HG03469 (cell line): ENCODE results near the gene MACROD2.
A peak's percentile ranks its signal among the peaks of the same experiment; 100 is the strongest.
"Not testable (repeated sequence)": the region's sequence is repeated elsewhere in the genome, so short reads cannot be mapped to it uniquely, and the experiment has no call there.

ENCODE experiments used
- ATAC-seq: cut with Tn5 transposase; IDR thresholded peaks from one replicate; pipeline ENCODE4 v1.9.1; 2021; ENCODE audit warnings: mild to moderate bottlenecking, moderate library complexity, moderate number of reproducible peaks; ENCODE audit not compliant: unreplicated experiment

The MACROD2 gene

DNA sequence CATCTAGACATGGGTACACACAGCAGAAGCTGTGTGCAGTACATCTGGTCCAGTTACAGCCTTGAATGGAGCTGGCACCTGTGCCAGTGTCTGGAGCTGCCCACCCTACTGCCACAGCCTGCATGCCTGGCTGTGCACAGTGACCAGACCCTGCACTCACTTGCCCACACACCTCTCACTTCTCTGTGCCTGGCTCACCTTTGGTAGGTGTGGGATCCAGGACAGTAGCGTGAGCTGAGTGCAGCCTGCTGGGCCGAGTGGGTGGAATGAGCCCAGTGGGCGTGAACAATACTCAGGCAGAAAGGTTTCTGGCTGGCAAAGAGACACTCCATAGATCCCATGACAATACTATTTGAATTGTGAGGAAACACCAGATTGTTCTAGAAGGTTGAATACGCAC is 1181.6 kb downstream of the MACROD2 start:
- ATAC-seq, result no peak

DNA sequence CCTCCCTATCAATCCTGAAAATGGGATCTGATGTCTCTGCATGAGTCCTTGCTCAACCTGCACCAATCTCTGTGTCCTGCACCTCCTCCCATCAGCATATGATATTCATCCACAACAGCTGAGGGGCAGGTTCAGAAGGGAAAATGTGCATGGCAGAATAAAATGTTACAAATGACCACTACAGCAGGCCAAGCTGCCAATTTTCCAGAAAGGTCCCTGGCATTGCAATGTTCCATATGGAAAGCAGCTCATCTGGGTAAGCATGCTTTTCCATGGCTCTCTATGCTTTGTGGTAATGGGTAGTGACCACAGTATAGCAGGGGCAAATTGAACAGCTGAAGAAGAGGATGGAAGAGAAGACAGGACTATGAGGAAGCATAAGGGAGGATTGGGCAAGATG is 1183.3 kb downstream of the MACROD2 start:
- no peak for ATAC-seq

GRCh38 chr20:15179381-15179780 is 1184.1 kb downstream of the MACROD2 start:
- no peak for ATAC-seq

- ATAC-seq, result no peak
Observed at GRCh38 chr20:15179781-15180180, 1184.5 kb downstream of the MACROD2 start.

GRCh38 chr20:15185322-15185721 is 1190.0 kb downstream of the MACROD2 start:
- no peak for ATAC-seq

DNA sequence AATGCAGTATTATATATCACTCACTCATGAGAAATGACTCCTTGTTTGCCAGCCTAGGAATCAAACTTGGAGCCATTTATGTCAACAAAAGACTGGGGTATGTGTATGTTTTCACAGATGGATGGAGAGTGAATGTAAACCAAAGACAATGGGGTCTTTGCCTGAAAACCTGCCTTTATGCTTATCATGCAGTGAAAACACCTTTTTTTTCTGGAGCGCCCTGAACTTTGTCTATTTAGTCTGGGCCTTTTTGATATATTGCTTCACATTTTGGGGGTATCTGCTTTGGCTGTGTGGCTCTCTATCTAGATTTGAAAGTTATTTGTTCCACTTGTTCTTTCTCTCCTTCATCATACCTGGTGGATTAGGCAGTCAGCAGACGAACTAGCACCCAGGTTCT is 1190.6 kb downstream of the MACROD2 start:
- ATAC-seq, result no peak

DNA sequence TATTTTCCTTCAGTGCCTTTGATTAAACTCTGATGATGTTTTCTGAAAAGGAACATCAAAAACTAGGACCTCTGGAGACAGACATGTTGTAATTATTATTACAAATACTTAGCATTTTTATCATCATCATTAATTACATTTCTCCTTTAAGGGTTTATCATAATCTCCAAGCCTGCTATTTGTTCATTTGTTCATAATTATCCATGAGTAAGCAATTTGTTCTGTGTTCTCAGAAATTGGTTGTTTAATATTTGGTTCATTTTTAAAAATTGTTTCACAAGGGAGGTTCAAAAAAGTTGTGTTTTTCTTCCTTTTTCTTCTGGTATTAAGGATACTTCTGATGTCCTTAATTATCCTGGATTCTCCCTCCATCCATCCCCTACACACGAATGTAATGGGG is 1192.3 kb downstream of the MACROD2 start:
- ATAC-seq, result no peak

- no peak for ATAC-seq
Observed at GRCh38 chr20:15188415-15188814, 1193.1 kb downstream of the MACROD2 start.

DNA sequence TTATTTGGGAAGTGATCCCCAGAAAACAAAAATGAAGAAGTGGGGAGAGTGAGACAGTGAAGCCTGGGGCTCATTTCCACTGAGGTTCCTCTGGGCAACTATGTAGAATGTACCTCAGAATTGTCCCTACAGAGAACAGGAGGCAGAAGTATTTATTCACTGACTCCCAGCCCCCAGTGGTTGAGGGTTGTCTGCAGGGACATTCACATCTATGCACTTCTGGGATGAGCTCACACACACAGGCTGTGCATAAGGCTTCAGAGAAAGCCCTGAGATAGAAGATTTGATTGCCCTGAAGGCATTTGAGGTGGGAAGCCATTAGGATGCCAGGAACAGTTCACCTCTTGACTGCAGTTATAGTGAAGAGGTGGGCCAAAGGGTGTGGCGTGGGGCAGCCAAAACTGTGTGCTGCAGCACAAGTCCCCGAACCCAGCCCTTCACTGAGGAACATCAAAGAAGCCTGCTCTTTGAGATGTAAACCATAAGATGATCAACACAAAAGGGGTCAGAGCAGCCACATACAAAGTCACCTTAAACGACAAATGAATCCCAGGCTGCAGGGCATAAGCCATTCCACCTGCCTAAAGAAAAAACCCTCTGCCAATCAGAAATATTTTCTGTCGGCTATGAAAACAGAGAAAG is 1195.9 kb downstream of the MACROD2 start:
- ATAC-seq, result no peak

GRCh38 chr20:15195378-15195777 is 1200.1 kb downstream of the MACROD2 start:
- ATAC-seq, result no peak

DNA sequence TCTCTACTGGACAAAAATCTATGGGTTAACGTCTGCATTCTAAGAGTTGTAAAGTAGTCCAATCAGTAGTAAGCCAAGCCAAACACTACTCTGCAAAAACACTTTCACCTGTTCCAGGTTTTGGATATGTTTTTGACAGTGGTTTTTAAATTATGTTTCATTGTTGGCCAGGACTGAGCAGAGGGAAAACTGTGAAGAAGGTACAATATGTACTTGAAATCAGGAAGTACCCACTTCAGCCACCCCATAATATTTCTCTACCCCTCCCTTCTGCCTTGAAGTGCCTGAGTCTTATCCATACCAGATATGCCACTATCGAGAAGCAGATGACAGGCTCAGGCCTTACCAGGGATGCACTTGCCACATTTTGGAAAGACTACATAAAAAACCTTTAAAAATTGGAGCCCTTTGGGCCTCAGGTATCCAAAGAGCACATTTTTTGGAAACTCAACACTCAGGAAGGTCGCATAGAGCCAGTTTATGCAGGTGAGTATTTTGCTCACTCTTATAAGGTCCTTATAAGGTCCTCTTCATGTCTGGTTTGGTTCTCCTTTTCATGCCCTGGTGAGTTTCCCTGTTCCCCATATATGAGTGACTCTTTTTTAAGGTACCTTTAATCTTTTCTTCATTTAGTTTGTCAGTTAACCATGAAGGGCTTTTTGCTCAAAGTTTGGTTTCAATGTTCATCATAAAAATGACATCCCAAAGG is 1201.4 kb downstream of the MACROD2 start:
- ATAC-seq, result peak; percentile 51

- not testable (repeated sequence) for ATAC-seq
Observed at GRCh38 chr20:15198017-15198416, 1202.7 kb downstream of the MACROD2 start.

- ATAC-seq, result peak; percentile 34
Observed at GRCh38 chr20:15199698-15200097, 1204.4 kb downstream of the MACROD2 start.

- peak; percentile 74 for ATAC-seq
Observed at GRCh38 chr20:15200147-15200565, 1204.8 kb downstream of the MACROD2 start.

DNA sequence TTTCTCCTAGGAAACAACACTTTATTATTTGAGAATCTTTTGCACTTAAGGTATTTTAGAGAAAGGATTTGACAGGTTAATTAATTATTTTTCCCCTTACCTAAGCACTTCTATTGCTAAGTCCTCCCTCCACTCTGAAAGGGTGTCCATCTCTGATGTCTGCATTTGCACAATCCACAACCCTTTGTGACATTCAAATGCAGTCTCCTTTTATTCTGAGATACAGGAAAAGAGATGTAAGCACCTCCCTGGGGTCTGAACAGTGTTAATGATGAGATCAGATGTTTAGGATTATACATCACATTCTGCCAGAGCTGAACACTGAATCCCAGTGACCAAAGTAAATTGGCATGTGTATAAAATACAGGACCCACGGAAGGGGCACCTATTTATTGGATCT is 1206.3 kb downstream of the MACROD2 start:
- no peak for ATAC-seq

DNA sequence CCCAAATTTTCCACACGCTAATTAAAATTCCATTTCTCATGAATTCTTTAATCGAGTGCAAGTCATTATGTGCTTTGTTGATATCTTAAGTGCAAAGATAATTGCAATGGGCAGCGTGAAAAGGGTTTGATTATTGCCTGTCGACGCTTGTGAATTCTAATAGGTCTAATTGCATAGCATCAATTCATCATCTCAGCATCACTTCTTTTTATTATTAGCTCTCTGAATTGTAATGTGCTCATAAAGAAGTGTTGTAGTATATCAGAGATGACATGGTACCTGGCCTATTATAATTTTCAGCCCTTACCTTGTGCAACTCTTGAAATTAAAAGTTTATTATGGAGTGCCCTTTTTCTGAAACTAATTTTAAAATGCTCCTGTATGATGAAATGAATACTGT is 1208.9 kb downstream of the MACROD2 start:
- no peak for ATAC-seq

GRCh38 chr20:15205028-15205427 is 1209.7 kb downstream of the MACROD2 start:
- no peak for ATAC-seq

- ATAC-seq, result no peak
Observed at GRCh38 chr20:15205719-15206118, 1210.4 kb downstream of the MACROD2 start.

DNA sequence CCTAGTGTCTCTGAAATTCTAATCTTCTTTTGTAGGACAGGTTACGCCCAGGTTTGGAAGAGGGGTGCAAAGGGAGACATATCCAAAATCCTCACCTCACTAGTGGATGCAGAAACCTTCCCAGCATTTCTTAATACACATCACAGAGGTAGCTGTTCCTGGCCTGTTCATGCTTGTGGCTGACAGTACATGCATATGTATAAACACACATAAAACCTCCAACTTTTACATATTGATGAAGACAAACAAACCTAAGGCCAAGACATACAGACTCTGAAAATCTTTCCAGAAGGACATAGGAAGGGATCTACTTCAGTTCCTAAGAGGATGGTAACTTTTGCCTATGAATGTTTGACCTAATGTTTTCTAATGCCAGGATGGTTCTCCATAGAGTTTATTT is 1214.2 kb downstream of the MACROD2 start:
- ATAC-seq, result no peak

DNA sequence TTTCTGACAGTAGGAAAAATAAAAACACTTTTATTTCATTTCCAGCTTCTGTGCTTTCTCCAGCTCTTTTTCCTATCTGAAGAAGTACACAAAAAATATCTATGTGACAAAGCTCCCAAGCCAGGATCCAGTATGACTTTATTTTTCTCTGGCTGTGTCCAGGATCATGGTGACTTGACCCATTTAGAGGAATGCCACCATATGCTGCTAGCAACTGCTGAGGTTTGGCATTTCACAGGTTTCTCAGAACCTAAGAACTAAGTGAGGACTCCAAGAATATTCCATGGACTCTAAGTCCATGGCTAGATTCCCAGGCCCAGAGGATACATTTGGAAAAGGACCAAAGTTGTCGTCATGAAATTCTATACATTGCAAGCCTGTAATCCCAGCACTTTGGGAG is 1218.7 kb downstream of the MACROD2 start:
- ATAC-seq, result no peak

DNA sequence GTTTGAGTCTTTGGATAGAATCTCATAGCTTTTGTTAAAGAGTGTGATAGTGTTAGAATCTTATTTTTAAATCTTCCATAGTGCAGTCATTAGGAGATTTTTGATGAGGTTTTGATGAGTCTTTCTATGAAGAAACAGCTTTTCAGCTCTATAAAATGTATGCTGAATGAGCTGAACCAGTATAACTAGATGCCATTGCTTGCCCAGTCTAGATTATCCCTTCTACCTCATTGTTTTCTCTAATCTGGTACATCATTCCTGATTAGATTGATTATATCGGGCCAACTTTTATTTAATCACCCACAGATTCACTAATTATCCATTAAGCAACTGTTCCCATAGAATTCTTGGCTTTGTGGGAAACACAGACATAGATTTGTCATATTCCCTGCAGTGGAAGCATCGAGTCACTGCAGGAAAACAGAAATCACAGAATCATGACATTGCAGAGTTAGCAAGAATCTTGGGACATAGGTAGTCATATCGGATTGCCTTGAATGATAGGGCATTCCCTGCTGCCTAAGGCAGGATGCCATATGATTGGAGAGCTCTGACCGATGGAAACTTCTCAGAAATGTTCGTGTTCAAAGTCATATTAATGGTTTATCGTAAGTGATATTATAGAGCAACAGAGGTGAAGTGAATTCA is 1224.8 kb downstream of the MACROD2 start:
- ATAC-seq, result no peak
